Ramos (cell line): ENCODE data around the gene RRP1B.
"Not testable (repeated sequence)": the region's sequence is repeated elsewhere in the genome, so short reads cannot be mapped to it uniquely, and the experiment has no call there.

Source experiments
- in situ Hi-C: fragments of 300-500 bp; cut with MboI; formaldehyde crosslinking; loops from one replicate; pipeline ENCODE4 v1.14.3; 2022; ENCODE audit warnings: low sequenced_read_pairs; ENCODE audit not compliant: unreplicated experiment

The RRP1B gene

GRCh38 chr21:43639470-43640353, 19.6 kb upstream of the RRP1B start:
- in situ Hi-C loops, result loop anchor here (10.0 kb wide), 1 partner anchor 315 kb away; no protein-coding TSS in a partner anchor

- in situ Hi-C loops, result loop anchor here (10.0 kb wide), 1 partner anchor 316 kb away; no protein-coding TSS in a partner anchor
Observed at GRCh38 chr21:43640400-43640799, 19.0 kb upstream of the RRP1B start.

- in situ Hi-C loops, result loop anchor here (10.0 kb wide), 1 partner anchor 318 kb away; no protein-coding TSS in a partner anchor
Observed at GRCh38 chr21:43643193-43643592, 16.2 kb upstream of the RRP1B start.

- in situ Hi-C loops, result loop anchor here (10.0 kb wide), 1 partner anchor 319 kb away; no protein-coding TSS in a partner anchor
Observed at GRCh38 chr21:43644071-43644470, 15.3 kb upstream of the RRP1B start.

- in situ Hi-C loops, result loop anchor here (10.0 kb wide), 1 partner anchor 320 kb away; no protein-coding TSS in a partner anchor
Observed at GRCh38 chr21:43644609-43645008, 14.8 kb upstream of the RRP1B start.

- in situ Hi-C loops, result loop anchor here (10.0 kb wide), 1 partner anchor 321 kb away; no protein-coding TSS in a partner anchor
Observed at GRCh38 chr21:43645136-43645891, 14.0 kb upstream of the RRP1B start.

GRCh38 chr21:43645976-43646375, 13.4 kb upstream of the RRP1B start:
- in situ Hi-C loops, result loop anchor here (10.0 kb wide), 1 partner anchor 321 kb away; no protein-coding TSS in a partner anchor

GRCh38 chr21:43646550-43647260, 12.7 kb upstream of the RRP1B start:
- in situ Hi-C loops, result loop anchor here (10.0 kb wide), 1 partner anchor 322 kb away; no protein-coding TSS in a partner anchor

- in situ Hi-C loops, result loop anchor here (10.0 kb wide), 1 partner anchor 323 kb away; no protein-coding TSS in a partner anchor
Observed at GRCh38 chr21:43648171-43648570, 11.2 kb upstream of the RRP1B start.

GRCh38 chr21:43651926-43652325, 7.4 kb upstream of the RRP1B start:
- in situ Hi-C loops, result not testable (repeated sequence)

GRCh38 chr21:43652616-43653015, 6.7 kb upstream of the RRP1B start:
- in situ Hi-C loops, result no loop called here

- in situ Hi-C loops, result no loop called here
Observed at GRCh38 chr21:43653626-43654025, 5.7 kb upstream of the RRP1B start.

GRCh38 chr21:43654806-43655489, 4.4 kb upstream of the RRP1B start:
- in situ Hi-C loops, result no loop called here

GRCh38 chr21:43657355-43658087, 1.8 kb upstream of the RRP1B start:
- in situ Hi-C loops, result no loop called here

- in situ Hi-C loops, result no loop called here
Observed at GRCh38 chr21:43658088-43658741, 1.1 kb upstream of the RRP1B start.

- in situ Hi-C loops, result no loop called here
Observed at GRCh38 chr21:43658769-43659135, 608 bp upstream of the RRP1B start.

- in situ Hi-C loops, result loop anchor here (5.0 kb wide), 1 partner anchor 45 kb away; no protein-coding TSS in a partner anchor
Observed at GRCh38 chr21:43662286-43662685, 2.9 kb downstream of the RRP1B start.

GRCh38 chr21:43663033-43663432, 3.7 kb downstream of the RRP1B start:
- in situ Hi-C loops, result loop anchor here (5.0 kb wide), 1 partner anchor 44 kb away; no protein-coding TSS in a partner anchor
